ENCODE data around the gene KIAA0040.
"Not testable (repeated sequence)": the region's sequence is repeated elsewhere in the genome, so short reads cannot be mapped to it uniquely, and the experiment has no call there.

Gene KIAA0040

DNA sequence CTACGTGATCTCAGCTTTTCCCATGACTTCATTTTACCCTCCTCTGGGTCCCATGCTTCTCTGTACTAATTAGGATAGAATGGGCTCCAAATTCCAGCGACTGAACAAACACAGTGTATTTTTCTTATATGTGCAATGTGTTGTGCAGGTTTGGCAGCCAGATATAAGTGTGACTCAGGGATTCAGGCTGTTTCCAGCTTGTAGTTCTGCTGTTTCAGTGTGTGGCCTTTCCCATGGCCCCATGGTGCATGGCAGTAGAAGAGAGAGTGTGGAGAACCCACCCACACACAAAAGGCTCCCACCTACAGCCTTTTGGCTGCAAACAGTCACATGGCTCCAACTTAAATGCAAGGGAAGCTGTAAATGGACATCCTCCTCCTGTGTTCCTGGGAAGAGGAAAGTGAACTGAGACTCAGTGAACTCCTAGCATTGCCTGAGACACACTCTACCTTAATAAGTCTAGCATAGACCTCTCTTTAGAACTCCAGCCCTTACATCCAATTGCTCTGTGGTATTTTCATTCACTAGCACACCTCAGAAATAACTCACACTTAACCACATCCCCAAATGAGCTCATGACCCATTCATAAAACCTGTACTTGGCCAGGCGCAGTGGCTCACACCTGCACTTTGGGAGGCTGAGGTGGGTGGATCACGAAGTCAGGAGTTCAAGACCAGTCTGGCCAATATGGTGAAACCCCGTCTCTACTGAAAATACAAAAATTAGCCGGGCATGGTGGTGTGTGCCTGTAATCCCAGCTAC lies 58.7 kb downstream of the KIAA0040 start:
- DNase-seq, result no peak

DNA sequence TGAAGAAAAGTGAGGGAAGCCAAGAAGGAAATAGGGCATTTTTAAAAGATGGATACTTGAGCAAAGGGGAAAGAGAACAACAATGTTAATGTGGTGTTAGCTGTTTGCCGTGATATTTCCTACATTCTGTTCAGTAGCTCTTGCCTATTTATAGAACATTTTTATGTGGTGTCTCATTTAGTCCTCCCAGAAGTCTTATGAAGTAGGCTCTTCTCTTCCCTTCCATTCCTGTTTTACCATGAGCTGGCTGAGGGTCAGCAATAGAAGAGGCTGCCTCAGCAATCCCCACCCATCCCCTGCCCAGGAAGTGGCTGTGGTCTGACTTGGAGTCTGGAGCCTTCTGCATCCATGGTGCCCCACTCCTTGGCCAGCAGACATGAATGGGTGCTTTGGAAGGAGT lies 60.1 kb downstream of the KIAA0040 start:
- DNase-seq, result no peak

DNA sequence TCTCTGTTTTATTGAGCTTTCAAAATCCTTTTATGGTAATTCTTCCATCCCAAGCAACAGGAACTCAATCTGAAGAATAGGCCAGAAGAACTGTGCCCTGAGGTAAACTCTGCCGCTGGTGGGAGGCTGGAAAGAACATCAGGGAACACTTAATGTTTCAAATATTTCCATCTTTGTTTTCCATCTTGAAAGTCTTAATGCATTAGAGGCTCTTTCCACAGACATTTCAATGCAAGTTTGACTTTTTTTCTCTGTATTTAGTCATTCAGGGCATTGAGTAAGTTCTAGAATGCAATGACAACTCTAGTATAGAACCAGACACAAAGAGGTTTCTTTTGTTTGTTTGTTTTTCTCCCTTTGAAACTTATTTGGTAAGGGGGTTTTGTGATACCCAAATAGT lies 61.5 kb downstream of the KIAA0040 start:
- DNase-seq, result no peak

DNA sequence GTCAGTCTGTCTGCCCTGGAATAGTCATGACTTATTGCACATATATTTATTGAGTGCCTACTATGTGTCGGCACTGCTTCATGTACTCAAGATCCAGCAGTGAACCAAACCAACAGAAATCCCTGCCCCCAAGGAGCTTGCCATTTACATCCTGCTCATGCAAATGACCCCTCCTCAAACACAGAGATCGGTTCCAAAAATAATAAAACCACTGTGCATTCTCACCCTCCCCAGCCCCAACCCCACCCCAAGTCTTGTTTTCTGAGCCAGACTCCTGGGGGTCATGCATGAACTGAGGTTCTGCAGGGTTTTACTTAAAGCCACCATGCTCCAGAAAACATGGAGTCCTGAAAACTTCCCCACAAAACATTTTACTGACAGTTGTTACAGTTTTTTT lies 61.9 kb downstream of the KIAA0040 start:
- DNase-seq, result no peak

DNA sequence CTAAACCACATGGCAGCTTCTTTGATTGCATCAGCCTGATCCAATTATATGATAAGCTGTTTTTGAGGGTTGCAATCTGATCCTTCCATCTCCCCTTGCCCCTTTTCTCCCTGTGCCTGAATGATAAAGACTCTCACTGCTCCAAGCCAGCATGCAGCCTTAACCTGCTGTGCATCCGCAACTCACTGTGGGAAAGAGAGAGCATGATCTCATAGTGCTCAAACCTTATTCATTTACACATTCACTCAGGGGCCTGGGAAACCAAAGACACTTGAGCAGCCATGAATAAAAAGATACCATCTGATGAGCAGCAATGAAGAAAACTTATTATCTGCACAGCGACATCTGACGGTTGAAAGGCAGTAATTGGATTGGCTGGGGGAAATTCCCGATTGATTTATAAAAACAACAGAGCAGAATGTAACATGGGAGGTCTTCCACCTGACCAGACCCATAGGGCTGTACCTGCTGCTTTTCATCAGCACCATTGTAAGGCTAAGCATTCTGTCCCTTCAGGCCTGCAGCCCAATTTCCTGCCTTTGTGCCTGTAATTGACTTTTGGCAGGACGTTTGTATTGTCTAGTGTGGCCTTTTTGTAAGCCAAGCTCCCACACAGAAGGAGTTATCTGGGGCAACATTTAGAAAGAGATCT lies 62.5 kb downstream of the KIAA0040 start:
- no peak for DNase-seq

DNA sequence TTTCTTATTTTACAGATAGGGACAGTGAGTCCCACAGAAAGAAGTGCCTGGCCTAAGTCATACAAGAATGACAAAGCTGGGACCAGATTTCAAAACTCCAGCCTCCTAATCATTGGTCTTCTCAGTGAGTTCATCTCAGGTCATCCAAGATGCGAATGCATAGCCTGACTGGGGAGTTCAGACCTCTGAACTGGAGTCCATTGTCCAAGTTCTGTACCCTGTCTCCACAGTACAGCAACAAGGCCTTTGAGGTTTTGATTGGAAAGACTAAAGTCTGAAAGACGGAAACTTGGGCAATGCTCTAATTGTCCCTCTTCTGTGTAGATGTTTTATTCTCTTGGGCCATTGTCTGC lies 63.0 kb downstream of the KIAA0040 start:
- DNase-seq, result no peak

DNA sequence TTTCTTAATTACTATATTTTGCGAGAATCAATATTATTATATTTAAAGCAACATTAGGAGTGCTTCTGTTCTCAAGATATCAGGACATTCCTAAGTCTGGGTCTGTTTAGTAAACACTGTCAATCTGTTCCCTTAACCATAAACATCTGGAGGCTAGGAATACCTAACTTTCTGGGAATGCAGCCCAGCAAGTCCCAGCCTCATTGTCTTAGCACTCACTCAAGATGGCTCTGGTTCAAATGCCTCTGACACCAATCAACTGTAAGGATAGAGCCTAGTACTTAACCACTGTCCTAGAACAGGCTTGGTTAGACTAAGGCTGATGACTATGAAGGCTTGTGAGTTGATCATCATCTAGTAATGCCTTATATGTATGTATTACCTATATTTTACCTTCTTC lies 63.4 kb downstream of the KIAA0040 start:
- no peak for DNase-seq

DNA sequence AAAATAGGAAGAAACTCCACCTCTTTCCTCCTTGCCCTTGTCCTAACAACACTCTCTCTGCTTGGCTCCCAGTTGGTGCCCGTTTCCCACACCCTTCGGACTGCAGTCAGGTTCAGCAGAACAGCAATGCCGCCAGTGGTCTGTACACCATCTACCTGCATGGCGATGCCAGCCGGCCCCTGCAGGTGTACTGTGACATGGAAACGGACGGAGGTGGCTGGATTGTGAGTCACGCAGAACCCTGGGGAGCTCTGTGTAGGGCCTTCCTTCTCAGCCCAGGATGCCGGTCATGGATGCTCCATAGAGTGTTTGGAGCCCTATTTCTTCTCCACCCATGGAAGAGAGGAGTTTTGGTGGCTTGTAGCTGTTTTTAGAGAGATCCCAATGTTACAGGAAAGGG lies 64.1 kb downstream of the KIAA0040 start:
- no peak for DNase-seq

DNA sequence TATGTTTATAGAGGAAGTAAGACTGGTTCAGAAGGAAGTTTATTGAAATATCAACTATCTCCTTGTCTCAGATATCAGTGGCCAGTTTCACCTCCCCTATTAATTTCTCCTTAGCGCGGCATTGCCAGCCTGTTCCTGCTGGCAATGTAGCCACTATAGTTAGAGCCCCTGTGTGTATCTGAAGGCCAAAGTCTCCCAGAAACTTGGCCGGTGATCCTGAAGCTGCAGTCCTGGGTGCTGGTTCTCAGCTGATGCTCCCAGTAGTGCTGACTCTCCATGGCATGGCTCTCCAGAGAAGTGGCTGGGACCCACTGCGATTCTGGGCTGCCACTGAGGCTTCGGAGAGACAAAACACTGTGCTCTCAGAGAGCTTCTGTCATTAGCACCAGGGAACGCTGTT lies 65.0 kb downstream of the KIAA0040 start:
- DNase-seq, result no peak

DNA sequence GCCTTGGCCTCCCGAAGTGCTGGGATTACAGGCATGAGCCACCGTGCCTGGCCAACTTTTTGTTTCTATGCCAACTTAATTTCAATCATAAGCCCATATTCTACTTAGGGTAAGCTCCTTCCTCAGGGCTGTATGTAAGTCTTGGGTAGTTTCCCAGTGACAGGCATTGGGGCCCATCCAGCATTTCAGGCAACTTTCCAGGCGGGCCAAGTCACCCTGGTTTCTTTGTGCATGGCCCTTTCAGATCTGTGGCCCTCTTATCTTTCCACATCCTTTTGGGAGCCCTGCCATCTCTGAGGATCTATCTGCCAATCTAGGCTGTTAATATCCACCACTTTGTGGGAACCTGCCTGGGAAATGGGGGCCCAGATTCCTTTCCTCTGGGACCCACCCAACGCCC lies 66.2 kb downstream of the KIAA0040 start:
- DNase-seq, result no peak

DNA sequence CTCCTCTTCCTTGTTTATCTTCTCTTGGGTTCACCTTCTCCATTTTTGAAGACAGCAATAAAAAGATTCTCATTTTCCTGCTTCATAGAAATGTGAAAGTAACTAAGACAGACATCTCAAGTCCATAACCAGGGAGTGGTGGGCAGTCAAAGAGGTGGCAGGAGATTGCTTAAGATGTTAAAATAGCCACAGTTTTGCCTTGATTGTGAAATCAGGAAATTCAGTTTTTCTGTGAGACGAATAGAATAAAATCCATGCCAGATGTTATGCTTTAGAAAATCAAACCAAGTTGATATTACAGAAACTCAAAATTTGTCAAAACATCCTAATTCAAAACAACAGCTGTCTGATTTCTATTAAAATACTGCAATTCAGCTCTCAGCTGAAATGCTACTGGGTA lies 67.7 kb downstream of the KIAA0040 start:
- no peak for DNase-seq

DNA sequence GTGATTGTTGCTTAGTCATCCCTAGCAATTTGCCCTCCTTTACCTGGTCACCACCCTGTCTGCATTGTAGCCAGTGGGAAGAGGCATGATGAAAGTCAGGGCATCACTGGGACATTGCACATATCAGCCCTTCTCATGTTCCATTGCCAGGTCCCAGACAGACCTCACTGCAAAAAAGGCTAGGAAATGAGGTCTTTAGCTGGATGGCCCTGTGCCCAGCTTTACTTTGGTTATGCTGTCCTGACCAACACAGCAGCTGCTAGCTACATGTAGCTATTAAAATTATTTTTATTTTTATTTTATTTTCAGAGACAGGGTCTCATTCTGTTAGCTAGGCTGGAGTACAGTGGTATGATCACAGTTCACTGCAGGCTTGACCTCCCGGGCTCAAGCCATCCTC lies 72.1 kb downstream of the KIAA0040 start:
- no peak for DNase-seq

DNA sequence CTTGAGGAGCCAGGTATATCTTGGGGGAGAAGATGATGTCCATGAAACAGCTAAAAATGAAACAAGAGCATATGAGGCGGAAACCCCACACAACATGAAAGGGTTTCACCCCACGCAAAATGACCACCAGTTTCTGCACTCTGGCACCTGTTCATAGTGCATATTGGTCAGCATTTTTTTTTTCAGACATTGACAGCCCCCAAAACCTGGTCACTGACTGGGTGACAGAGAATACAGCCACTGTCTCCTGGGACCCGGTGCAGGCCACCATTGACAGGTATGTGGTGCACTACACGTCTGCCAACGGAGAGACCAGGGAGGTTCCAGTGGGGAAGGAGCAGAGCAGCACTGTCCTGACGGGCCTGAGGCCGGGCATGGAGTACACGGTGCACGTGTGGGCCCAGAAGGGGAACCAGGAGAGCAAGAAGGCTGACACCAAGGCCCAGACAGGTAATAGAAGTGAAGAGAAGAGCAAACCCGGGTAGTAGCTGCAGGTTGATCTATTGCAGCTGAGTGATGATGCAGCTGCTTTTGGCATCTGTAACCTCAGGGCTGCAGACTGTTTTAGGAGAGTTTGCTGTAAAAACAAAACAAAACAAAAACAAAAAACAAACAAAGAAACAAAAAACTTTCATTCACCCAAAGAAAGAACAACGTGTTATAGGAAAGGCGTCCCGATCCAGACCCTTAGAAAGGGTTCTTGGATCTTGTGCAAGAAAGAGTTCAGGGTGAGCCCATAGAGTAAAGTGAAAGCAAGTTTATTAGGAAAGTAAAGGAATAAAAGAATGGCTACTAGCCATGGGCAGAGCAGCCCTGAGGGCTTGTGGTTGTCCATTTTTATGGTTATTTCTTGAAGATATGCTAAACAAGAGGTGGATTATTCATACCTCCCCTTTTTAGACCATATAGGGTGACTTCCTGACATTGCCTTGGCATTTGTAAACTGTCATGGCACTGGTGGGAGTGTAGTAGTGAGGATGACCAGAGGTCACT lies 73.9 kb downstream of the KIAA0040 start:
- DNase-seq, result no peak

DNA sequence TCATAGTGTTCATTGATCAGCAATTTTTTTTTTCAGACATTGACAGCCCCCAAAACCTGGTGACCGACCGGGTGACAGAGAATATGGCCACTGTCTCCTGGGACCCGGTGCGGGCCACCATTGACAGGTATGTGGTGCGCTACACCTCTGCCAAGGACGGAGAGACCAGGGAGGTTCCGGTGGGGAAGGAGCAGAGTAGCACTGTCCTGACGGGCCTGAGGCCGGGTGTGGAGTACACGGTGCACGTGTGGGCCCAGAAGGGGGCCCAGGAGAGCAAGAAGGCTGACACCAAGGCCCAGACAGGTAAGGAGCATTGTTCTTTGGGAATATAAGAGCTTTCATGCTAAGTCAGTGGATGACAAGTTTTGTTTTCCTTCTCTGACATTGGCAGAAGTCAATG lies 75.7 kb downstream of the KIAA0040 start:
- no peak for DNase-seq

DNA sequence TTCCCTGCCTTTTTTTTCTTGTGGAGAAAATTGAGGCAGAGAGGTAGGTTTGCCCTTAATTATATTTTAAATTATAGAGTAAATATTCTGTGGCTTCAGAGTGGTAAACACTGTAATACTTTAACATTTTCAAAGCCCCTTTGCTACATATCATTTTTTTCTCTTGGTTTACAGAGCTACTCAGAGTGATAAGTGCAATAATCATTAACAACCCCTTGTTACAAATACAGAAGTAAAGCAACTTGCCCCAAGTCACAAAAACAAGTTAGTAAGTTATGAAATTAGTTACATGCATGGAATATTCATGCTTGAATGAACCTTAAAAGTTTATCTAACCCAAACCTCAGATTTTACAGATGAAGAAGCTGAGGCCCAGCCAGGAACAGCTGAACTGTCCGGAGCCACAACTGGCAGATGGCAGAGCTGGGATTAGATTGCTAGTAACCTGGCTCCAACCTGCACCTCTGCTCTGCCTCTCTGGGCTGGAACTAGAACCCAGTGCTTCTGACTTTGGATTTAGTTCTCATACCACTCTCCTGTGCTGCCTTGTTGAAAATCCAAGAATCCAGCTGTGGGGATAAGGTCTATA lies 76.3 kb downstream of the KIAA0040 start:
- no peak for DNase-seq

DNA sequence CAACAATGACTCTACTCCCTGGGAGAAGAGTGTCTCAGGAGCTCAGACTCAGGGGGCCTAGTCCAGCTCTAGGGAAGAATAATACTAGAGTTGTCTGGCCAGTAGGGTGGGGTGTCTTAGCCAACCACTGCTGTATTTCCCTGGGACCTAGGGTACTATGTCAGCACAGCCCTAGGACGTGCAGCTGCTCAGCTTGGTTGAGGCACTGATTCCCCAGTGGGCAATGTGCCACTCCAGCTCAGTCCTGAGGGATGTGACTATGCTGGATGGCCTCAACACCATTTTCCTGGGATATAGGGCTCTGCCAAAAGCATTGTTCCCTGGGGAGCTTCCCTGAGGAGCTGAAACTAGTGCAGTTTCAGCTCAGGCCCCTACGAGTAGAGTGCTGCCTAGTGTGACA lies 77.6 kb downstream of the KIAA0040 start:
- DNase-seq, result no peak

DNA sequence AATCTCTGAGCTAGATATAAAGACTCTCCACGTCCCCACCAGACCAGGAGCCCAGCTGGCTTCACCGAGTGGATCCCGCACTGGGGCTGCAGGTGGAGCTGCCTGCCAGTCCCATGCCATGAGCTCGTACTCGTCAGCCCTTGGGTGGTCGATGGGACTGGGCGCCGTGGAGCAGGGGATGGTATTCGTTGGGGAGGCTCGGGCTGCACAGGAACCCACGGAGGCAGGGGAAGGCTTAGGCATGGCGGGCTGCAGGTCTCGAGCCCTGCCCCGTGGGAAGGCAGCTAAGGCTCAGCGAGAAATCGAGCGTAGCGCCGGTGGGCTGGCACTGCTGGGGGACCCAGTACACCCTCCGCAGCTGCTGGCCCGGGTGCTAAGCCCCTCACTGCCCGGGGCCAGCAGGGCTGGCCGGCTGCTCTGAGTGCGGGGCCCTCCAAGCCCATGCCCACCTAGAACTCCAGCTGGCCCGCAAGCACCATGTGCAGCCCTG lies 84.2 kb downstream of the KIAA0040 start:
- DNase-seq, result not testable (repeated sequence)

Measured in SHP77 treated with DMSO at 0.1 percent for 48 hours (cell line).